WERI-Rb-1 (cell line): Measurements from ENCODE around the gene ADIPOR2.

Experiments used
- DNase-seq: peaks from one replicate; pipeline ENCODE4 v3.0.0-alpha.2; 2020
- H3K27ac ChIP-seq: fragments of 250-450 bp; sonication (Bioruptor Pico); 2 replicates; pipeline ENCODE4 v1.5.1; 2020; ENCODE audit warnings: mild to moderate bottlenecking, moderate library complexity
- H3K27me3 ChIP-seq: fragments of 250-450 bp; sonication (Bioruptor Pico); 2 replicates; pipeline ENCODE4 v1.5.1; 2021; ENCODE audit warnings: mild to moderate bottlenecking, low read depth, moderate library complexity; ENCODE audit not compliant: insufficient read depth, severe bottlenecking
- H3K36me3 ChIP-seq: fragments of 250-450 bp; sonication (Bioruptor Pico); 2 replicates; pipeline ENCODE4 v1.5.1; 2020; ENCODE audit warnings: mild to moderate bottlenecking, moderate library complexity
- H3K4me3 ChIP-seq: 2 replicates; pipeline ENCODE4 v1.5.1; 2011; ENCODE audit warnings: low read depth, mild to moderate bottlenecking, control low read depth, low read length
- H3K9me3 ChIP-seq: fragments of 250-450 bp; sonication (Bioruptor Pico); 2 replicates; pipeline ENCODE4 v1.5.1; 2021; ENCODE audit warnings: mild to moderate bottlenecking, moderate library complexity; ENCODE audit not compliant: severe bottlenecking
- CTCF ChIP-seq: IDR thresholded peaks from 2 replicates; pipeline ENCODE4 v1.5.1; 2011; ENCODE audit warnings: low read depth, mild to moderate bottlenecking, control low read depth, inconsistent platforms, low read length

The ADIPOR2 gene

GRCh38 chr12:1645819-1646218, 45.1 kb upstream of the ADIPOR2 start:
- Histone ChIP-seq H3K4me3 (no peak overlapping the region), H3K36me3 (no peaks in the 10 kb centered on the region), H3K27ac (no peak overlapping the region), H3K9me3 (no peaks in the 10 kb centered on the region), H3K27me3 (no peaks in the 10 kb centered on the region)
- DNase-seq: no peak
- no peak for TF ChIP-seq CTCF

GRCh38 chr12:1646569-1647284, 44.1 kb upstream of the ADIPOR2 start:
- no peak for DNase-seq
- H3K9me3 ChIP-seq: no peaks in the 10 kb centered on the region
- no peak overlapping the region for H3K4me3 ChIP-seq
- no peak for TF ChIP-seq CTCF
- no peaks in the 10 kb centered on the region for H3K36me3 ChIP-seq
- H3K27me3 ChIP-seq: no peaks in the 10 kb centered on the region
- no peak overlapping the region for H3K27ac ChIP-seq

GRCh38 chr12:1647285-1647669, 43.6 kb upstream of the ADIPOR2 start:
- DNase-seq: no peak
- Histone ChIP-seq H3K4me3 (no peak overlapping the region), H3K36me3 (no peaks in the 10 kb centered on the region), H3K27ac (no peak overlapping the region), H3K9me3 (no peaks in the 10 kb centered on the region), H3K27me3 (no peaks in the 10 kb centered on the region)
- TF ChIP-seq CTCF: no peak

- no peak for DNase-seq
- H3K27ac ChIP-seq: no peak overlapping the region
- no peak overlapping the region for H3K4me3 ChIP-seq
- no peaks in the 10 kb centered on the region for H3K9me3 ChIP-seq
- no peaks in the 10 kb centered on the region for H3K27me3 ChIP-seq
- no peaks in the 10 kb centered on the region for H3K36me3 ChIP-seq
- TF ChIP-seq CTCF: no peak
These were observed 40.5 kb upstream of the ADIPOR2 start for GRCh38 chr12:1650260-1650977.

- Histone ChIP-seq H3K36me3 (no peaks in the 10 kb centered on the region), H3K27me3 (no peaks in the 10 kb centered on the region), H3K27ac (no peak overlapping the region), H3K4me3 (no peak overlapping the region), H3K9me3 (no peaks in the 10 kb centered on the region)
- no peak for TF ChIP-seq CTCF
- DNase-seq: no peak
These were observed 39.9 kb upstream of the ADIPOR2 start for GRCh38 chr12:1650978-1651361.
